Measurements from ENCODE around the gene DDX41.
"Not testable (repeated sequence)": the region's sequence is repeated elsewhere in the genome, so short reads cannot be mapped to it uniquely, and the experiment has no call there.

DNA sequence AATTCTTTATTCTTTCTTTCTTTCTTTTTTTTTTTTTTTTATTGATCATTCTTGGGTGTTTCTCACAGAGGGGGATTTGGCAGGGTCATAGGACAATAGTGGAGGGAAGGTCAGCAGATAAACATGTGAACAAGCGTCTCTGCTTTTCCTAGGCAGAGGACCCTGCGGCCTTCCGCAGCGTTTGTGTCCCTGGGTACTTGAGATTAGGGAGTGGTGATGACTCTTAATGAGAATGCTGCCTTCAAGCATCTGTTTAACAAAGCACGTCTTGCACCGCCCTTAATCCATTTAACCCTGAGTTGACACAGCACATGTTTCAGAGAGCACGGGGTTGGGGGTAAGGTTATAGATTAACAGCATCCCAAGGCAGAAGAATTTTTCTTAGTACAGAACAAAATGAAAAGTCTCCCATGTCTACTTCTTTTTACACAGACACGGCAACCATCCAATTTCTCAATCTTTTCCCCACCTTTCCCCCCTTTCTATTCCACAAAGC is 42.7 kb upstream of the DDX41 start:
- TF ChIP-seq, protein P1, sequence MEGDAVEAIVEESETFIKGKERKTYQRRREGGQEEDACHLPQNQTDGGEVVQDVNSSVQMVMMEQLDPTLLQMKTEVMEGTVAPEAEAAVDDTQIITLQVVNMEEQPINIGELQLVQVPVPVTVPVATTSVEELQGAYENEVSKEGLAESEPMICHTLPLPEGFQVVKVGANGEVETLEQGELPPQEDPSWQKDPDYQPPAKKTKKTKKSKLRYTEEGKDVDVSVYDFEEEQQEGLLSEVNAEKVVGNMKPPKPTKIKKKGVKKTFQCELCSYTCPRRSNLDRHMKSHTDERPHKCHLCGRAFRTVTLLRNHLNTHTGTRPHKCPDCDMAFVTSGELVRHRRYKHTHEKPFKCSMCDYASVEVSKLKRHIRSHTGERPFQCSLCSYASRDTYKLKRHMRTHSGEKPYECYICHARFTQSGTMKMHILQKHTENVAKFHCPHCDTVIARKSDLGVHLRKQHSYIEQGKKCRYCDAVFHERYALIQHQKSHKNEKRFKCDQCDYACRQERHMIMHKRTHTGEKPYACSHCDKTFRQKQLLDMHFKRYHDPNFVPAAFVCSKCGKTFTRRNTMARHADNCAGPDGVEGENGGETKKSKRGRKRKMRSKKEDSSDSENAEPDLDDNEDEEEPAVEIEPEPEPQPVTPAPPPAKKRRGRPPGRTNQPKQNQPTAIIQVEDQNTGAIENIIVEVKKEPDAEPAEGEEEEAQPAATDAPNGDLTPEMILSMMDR (IDR thresholded peaks at IDR 0.05), result not testable (repeated sequence)
- not testable (repeated sequence) for TF ChIP-seq POLR2A, POLR2AphosphoS5, EP300 (IDR thresholded peaks at IDR 0.05)

Measured in gastroesophageal sphincter (tissue), 3 donors.